ENCODE results near the gene CLSTN2. TPM values are rescaled to one million over a fixed set of nuclear protein-coding genes. Genes with fewer than 3 reads are reported as not detected.
A peak's percentile ranks its signal among the peaks of the same experiment; 100 is the strongest.

The CLSTN2 gene
- total RNA-seq, 1 experiment from 2014 or later = 0.68 TPM

DNA sequence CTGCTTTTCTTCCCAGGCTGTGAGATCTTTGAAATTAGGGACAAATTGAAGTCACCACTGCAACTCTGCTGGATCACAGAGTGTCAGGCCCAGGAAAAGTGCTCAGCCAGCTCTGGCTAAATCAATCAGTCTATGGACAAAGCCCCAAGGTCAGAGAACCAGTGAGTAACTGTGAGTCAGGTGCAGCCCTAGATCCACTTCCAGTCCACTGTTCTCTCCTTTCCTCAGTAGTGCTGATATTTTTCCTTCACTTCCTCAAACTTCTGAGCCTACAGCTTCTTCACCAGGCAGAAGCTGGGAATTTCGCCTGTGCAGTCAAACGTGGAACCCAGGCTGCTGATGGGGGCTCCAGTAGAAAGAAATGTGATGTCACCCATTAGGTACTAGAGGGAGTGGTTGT is 667.8 kb downstream of the CLSTN2 start:
- Histone ChIP-seq H2AFZ (ENCODE audit: low read length) (no peak overlapping the region), H2AK5ac (ENCODE audit: insufficient read length, low read length) (no peak overlapping the region), H3K27me3 (ENCODE audit: insufficient read depth, low read length) (no peaks in the 10 kb centered on the region), H3K14ac (ENCODE audit: insufficient read depth, low read length) (no peak overlapping the region), H3K4me1 (ENCODE audit: insufficient read depth, low read length) (no peaks in the 10 kb centered on the region), H3K79me1 (ENCODE audit: insufficient read depth, low read depth, low read length, poor library complexity, severe bottlenecking) (no peaks in the 10 kb centered on the region), H3T11ph (ENCODE audit: low read length) (no peak overlapping the region), H3K4ac (ENCODE audit: low read depth, low read length) (no peak overlapping the region), H3K23ac (ENCODE audit: insufficient read length, low read depth, low read length) (no peak overlapping the region), H3K27ac (ENCODE audit: insufficient read length, low read depth, low read length) (no peak overlapping the region), H3K79me2 (ENCODE audit: insufficient read depth, low read length) (no peaks in the 10 kb centered on the region), H2BK5ac (ENCODE audit: insufficient read length, low read length) (no peak overlapping the region), H2BK15ac (ENCODE audit: low read depth, low read length) (no peak overlapping the region), H4K20me1 (ENCODE audit: control insufficient read depth, insufficient read depth, insufficient read length) (no peaks in the 10 kb centered on the region), H3K18ac (ENCODE audit: insufficient read length, low read depth, low read length) (no peak overlapping the region), H4K91ac (ENCODE audit: insufficient read length, low read depth, low read length) (no peak overlapping the region), H2BK20ac (ENCODE audit: low read depth, low read length, poor library complexity, severe bottlenecking) (no peak overlapping the region), H3K4me2 (ENCODE audit: insufficient read depth, insufficient read length, low read length) (no peak overlapping the region), H4K8ac (replicated peaks; ENCODE audit: insufficient read length, low read depth, low read length) (no peak overlapping the region), H2BK120ac (ENCODE audit: low read depth, low read length, poor library complexity, severe bottlenecking) (no peak overlapping the region), H3K9me3 (ENCODE audit: control insufficient read depth, low read depth, low read length) (no peaks in the 10 kb centered on the region), H3K23me2 (ENCODE audit: insufficient read length, low read depth, low read length, poor library complexity, severe bottlenecking) (no peaks in the 10 kb centered on the region), H3K9ac (ENCODE audit: extremely low read depth, insufficient read length, low read length) (no peak overlapping the region), H2BK12ac (ENCODE audit: insufficient read length, low read depth, low read length) (no peak overlapping the region), H4K5ac (ENCODE audit: insufficient read length, low read depth, low read length) (no peak overlapping the region), H3K56ac (ENCODE audit: insufficient read length, low read depth, low read length) (no peak overlapping the region)
- H3K27ac Mint-ChIP-seq = 0 out of 7 replicates have a peak overlapping the region, but pooled peaks of 1 of the 3 experiments have one; percentile 73
- no peak overlapping the region for H3K4me3 Mint-ChIP-seq
- DNase-seq = no peak
- no CpG with 5 or more reads among the region's 2 CpGs for WGBS (ENCODE audit: extremely low coverage, insufficient read length, low lambda C conversion rate)
- no peaks in the 10 kb centered on the region for H3K4me1 Mint-ChIP-seq
- H3K36me3 Mint-ChIP-seq (ENCODE audit: insufficient read depth in 1 of 3, low read depth in 3 of 3) = no peaks in the 10 kb centered on the region
- no peaks in the 10 kb centered on the region; a peak in 1 of 5 replicates for H3K9me3 Mint-ChIP-seq
- TF ChIP-seq, protein P1, sequence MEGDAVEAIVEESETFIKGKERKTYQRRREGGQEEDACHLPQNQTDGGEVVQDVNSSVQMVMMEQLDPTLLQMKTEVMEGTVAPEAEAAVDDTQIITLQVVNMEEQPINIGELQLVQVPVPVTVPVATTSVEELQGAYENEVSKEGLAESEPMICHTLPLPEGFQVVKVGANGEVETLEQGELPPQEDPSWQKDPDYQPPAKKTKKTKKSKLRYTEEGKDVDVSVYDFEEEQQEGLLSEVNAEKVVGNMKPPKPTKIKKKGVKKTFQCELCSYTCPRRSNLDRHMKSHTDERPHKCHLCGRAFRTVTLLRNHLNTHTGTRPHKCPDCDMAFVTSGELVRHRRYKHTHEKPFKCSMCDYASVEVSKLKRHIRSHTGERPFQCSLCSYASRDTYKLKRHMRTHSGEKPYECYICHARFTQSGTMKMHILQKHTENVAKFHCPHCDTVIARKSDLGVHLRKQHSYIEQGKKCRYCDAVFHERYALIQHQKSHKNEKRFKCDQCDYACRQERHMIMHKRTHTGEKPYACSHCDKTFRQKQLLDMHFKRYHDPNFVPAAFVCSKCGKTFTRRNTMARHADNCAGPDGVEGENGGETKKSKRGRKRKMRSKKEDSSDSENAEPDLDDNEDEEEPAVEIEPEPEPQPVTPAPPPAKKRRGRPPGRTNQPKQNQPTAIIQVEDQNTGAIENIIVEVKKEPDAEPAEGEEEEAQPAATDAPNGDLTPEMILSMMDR (conservative IDR thresholded peaks at IDR 0.05) = no peak
- no peaks in the 10 kb centered on the region for H3K27me3 Mint-ChIP-seq (ENCODE audit: low read depth)

Measured in H9 (cell line).